Activated naive CD4-positive, alpha-beta T cell treated with anti-CD3 and anti-CD28 coated beads, Interleukin-2, amount 50 U/mL, for 24 hours (primary cell): ENCODE measurements around the gene CORO6.

Experiments used
- H3K27ac Mint-ChIP-seq: one replicate; pipeline ENCODE4 v1.8.0; 2021; ENCODE audit warnings: mild to moderate bottlenecking, mixed read lengths
- H3K27me3 Mint-ChIP-seq: one replicate; pipeline ENCODE4 v1.8.0; 2021; ENCODE audit warnings: mixed read lengths
- H3K36me3 Mint-ChIP-seq: one replicate; pipeline ENCODE4 v1.8.0; 2021; ENCODE audit warnings: mixed read lengths
- H3K4me1 Mint-ChIP-seq: one replicate; pipeline ENCODE4 v1.8.0; 2021; ENCODE audit warnings: mixed read lengths
- H3K4me3 Mint-ChIP-seq: one replicate; pipeline ENCODE4 v1.8.0; 2021; ENCODE audit warnings: mild to moderate bottlenecking, mixed read lengths
- H3K9me3 Mint-ChIP-seq: one replicate; pipeline ENCODE4 v1.8.0; 2021; ENCODE audit warnings: mixed read lengths

CORO6 gene

DNA sequence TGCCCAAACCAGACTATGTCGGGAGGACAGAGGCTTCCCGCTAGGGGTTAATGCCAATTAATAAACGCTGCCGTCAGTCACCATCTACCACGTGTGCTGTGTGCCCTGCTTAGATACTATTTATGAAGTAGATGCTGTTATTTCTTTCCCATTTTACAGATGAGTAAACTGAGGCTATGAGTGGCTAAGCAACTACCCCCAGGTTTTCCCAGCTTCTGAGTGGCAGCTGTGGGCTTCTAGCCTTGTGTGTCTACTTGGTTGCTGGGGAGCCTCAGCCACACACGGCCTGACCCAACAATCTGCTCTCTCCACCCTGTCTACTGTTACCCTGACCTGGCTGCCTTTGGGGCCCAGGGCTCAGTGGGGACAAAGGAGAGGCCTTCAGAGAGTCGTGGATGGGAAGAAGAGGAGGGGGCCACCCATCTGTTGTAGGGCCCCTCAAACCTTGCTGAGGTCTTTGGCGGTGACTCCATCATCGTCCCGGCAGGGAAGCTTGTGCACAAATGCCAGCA, 40.4 kb downstream of the CORO6 start:
- no peak overlapping the region for H3K4me3 Mint-ChIP-seq
- peaks cover 41% of the 10 kb centered on the region for H3K4me1 Mint-ChIP-seq
- peaks cover 14% of the 10 kb centered on the region for H3K36me3 Mint-ChIP-seq
- no peaks in the 10 kb centered on the region for H3K27me3 Mint-ChIP-seq
- H3K27ac Mint-ChIP-seq = no peak overlapping the region
- no peaks in the 10 kb centered on the region for H3K9me3 Mint-ChIP-seq

DNA sequence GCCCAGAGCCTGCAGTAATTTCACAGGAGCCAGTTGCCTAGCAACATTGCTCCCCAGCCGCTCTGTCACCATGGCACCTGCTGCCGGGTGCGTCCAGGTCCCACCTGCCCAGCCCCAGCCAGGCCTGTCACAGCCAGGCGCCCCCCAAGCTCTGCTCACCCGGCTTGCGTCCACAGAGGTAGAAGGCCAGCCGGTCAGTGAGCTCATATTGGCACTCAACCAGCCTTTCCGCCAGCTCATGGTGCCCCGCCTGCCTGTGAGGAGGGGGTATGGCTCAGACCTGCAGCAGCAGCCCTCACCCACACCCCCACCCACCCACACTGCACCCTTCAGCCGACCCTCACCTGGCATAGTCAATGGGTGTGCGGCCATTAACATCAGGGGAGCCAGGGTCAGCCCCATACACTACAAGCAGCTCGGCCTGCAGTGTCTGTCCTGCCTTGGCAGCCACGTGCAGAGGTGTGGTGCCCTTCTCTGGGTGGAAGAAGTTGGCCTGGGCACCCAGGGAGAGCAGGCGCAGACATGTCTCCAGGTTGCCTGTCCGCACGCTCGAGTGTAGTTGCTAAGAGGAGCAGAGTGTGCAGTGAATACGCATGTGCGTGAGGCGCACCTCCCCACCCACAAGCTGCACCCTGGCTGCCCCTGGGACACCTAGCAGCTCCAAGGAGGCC, 41.0 kb downstream of the CORO6 start:
- peaks cover 35% of the 10 kb centered on the region for H3K4me1 Mint-ChIP-seq
- H3K9me3 Mint-ChIP-seq = no peaks in the 10 kb centered on the region
- no peak overlapping the region for H3K4me3 Mint-ChIP-seq
- H3K27ac Mint-ChIP-seq = no peak overlapping the region
- H3K36me3 Mint-ChIP-seq = peaks cover 14% of the 10 kb centered on the region
- no peaks in the 10 kb centered on the region for H3K27me3 Mint-ChIP-seq

DNA sequence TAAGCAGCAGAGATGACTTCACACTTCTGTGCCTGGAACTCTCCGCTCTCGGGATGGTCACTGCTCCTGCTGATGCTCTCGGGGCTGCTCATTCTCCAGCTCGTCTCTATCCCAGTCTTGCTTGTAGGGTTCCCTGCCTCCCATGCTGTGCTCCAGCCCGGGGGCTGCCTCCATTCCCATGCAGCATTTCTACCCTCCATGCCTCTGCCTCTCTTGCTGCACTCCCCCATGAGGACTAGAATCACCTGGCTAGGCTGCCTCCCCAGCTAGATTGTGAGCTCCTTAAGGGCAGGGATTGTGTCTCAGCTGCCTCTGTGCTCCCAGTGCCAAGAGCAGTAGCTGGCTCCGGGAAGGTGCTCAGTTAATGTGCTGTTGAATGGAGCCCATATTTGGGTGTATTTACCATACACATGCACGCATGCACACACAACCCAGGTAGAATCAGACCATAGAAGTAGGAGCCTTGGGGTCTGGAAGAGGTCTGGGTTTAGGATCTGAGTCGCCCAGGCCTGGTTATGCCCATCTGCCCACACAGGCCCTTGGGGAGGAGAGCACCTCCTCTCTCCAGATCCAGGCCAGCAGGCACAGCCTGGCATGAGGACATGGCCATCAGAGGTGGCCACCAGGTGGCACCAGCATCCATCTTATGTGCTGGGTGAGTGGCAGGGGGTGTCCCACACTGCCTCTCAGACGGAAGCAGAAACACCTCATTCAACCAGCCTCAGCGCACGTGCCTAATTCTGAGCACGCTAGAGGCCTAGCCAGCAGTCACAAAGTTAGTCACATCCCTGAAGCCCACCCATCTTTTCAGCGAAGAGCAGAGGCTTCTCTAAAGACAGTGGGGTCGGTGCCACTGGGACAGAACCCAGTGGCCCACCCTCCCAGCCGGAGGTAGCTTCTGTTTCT, 42.6 kb downstream of the CORO6 start:
- Mint-ChIP-seq H3K27me3 (no peaks in the 10 kb centered on the region), H3K4me1 (peaks cover 20% of the 10 kb centered on the region), H3K9me3 (no peaks in the 10 kb centered on the region), H3K27ac (peak overlapping the region; percentile 95), H3K36me3 (peaks cover 14% of the 10 kb centered on the region), H3K4me3 (no peak overlapping the region)

DNA sequence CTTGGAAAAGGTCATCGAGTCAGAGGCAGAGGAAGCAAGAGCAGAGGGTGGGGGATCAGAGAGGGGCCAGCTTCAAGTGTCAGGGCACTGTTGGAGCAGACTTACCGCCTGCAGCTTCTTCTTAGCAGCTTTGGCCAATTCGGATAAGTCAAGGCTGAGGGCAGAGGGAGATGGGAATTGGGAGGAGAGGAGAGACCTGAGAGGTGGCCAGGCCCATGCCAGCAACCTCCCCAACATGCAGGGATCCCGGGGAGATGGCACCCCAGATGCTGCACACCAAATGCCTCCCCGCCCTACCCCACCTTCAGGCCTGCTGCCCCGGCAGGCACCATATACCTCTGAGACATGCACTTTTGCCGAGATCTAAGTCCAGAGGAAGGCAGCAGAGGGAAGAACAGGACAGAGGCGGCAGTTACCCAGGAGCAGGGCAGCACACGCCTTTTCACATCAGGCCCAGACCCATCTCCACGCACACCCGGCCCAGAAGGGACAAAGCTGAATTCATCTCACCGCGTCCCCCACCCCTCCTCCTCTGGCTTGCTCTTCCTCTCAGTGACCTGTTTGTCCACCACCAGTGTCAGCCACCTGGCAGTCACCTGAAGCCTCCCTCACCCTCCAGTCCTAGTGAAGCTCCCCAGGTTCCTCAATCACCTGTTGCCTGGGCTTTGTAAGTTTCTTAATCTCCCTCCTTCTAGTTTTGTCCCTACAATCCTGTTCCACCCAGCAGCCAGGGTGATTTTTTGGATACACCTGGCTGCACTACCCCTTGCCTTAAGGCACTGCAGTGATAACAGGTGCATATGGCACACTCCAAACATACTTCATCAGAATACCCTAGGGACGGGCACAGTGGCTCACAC, 43.9 kb downstream of the CORO6 start:
- no peaks in the 10 kb centered on the region for H3K27me3 Mint-ChIP-seq
- peaks cover 14% of the 10 kb centered on the region for H3K36me3 Mint-ChIP-seq
- no peaks in the 10 kb centered on the region for H3K9me3 Mint-ChIP-seq
- H3K27ac Mint-ChIP-seq = no peak overlapping the region
- H3K4me3 Mint-ChIP-seq = no peak overlapping the region
- peaks cover 8% of the 10 kb centered on the region for H3K4me1 Mint-ChIP-seq

DNA sequence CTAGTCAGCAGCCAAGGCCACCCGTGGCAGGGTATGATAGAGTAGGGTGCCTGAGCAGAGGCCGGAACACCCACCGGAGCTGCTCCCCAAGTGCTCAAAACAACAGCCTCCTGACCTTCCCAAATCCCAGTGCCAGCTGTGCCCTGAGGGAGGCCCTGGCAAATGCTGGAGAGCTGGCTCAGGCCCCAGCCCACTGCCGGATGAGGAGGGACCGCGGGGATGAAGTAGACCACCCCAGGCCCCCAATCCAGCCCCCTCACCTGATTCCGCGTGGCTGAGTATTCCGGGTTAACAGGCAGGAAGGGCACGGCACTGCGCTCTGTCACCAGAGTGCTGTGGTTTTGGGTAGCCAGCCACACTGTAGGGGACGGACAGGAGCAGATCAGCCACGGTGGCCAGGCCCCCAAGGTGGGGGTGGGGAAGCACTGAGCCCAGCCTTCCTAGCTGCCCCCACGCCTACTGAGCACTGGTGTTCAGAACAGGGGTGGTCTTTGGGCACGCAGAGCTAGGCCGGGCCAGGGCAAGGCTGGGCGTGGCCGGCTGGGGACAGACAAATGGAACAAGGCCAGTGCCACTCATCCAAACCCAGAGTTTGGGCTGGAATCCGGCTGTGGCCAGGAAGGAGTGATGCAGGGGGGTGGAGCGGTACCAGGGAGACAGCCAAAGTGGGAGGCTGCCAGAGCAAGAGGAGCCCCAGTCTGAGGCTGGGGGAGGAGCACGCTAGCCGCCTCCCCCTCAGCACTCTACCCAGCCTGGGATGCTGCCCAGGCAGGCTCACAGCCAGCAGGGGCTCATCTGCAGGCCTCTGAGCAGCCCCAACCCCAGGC, 45.1 kb downstream of the CORO6 start:
- Mint-ChIP-seq H3K9me3 (no peaks in the 10 kb centered on the region), H3K4me3 (no peak overlapping the region), H3K4me1 (peaks cover 8% of the 10 kb centered on the region), H3K27ac (no peak overlapping the region), H3K36me3 (peaks cover 12% of the 10 kb centered on the region), H3K27me3 (no peaks in the 10 kb centered on the region)

DNA sequence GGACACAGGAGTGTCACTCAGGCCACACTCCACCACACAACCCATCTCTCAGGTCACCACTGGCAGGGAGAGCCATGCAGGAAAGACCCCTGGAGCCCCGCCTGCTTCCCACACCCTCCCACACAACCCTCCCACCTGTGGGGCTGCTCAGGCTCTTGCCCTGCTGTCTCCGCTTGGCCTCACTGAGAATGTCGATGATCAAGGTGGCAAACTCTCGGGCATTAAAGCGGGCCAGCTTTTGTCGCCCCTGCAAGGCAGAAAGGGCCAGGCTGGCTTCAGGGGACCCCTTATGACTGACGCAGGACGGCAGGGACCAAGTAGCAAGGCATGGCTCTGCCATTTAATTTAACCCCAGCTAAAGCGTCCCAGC, 45.7 kb downstream of the CORO6 start:
- Mint-ChIP-seq H3K4me3 (no peak overlapping the region), H3K9me3 (no peaks in the 10 kb centered on the region), H3K27ac (no peak overlapping the region), H3K4me1 (peaks cover 8% of the 10 kb centered on the region), H3K36me3 (peaks cover 10% of the 10 kb centered on the region), H3K27me3 (no peaks in the 10 kb centered on the region)

DNA sequence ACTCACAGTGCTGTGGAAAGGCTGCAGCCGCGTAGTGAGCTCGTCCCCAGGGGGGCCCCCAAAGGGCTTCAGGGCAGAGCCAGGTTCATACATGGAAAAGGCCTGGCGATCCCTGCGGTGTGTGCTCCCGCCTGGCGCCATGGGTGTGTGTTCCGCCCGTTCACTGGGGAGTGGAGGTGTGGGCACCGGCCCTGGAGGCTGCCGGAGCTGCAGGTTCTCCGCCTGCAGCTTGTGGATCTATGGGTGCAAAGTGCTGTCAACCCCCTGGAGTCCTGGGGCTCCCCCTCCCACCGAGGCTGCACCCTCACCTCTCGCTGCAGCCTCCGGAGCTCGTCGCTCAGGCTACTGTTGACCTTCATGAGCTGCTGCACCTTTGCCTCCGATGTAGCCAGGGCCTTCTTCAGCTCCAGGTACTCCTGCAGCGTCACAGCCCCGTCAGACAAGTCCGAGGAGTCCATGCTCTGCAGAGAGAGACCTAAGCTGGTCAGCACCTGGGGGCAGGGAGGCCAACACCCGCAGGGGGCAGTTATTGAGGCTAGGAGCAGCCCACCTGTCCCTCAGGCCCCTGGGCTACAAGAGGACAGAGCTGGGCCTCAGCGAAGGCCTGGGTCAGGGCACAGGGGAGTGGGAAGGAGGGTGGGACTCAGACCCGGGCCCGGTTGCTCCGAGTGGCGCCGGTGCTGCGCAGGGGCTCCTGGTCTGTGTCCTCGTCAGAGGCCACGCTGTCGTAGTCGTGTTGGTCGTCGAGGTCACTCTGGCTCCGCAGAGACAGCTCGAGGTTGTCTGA, 46.3 kb downstream of the CORO6 start:
- Mint-ChIP-seq H3K9me3 (no peaks in the 10 kb centered on the region), H3K4me3 (no peak overlapping the region), H3K27ac (no peak overlapping the region), H3K36me3 (peaks cover 10% of the 10 kb centered on the region), H3K4me1 (peaks cover 8% of the 10 kb centered on the region), H3K27me3 (no peaks in the 10 kb centered on the region)

DNA sequence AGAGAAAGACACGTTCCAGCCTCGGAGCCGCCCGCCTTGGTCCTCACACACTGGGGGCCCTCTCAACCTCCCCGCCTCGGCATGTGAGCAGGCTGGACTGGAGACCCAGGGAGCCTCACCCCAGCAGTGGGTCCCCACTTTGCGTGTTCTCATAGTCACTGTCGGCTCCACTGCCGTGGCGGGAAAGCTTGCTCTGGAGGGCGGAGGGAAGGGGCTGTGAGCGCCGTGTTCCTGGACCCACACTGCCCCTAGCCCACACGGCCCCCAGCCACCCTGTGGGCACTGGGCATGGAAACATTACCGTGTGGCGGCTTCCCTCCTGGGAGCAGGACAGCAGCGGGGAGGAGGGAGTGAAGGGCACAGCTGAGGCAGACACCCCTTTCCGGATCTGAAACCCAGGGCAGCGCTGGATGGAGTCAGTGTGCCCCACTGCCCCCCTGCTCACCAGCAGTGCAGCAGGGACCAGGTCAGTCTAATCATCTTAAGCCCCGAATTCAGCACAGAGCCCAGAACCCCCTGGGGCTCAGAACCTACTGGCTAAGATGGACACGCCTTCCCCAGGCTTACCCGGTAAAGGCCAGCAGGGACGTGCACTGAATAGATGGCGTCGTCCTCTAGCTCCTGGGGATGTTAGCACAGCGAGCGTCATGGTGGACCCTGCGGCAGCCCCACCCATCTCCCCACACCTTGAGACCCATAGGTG, 47.0 kb downstream of the CORO6 start:
- Mint-ChIP-seq H3K27ac (no peak overlapping the region), H3K9me3 (no peaks in the 10 kb centered on the region), H3K4me3 (no peak overlapping the region), H3K36me3 (peaks cover 8% of the 10 kb centered on the region), H3K4me1 (peaks cover 9% of the 10 kb centered on the region), H3K27me3 (no peaks in the 10 kb centered on the region)

DNA sequence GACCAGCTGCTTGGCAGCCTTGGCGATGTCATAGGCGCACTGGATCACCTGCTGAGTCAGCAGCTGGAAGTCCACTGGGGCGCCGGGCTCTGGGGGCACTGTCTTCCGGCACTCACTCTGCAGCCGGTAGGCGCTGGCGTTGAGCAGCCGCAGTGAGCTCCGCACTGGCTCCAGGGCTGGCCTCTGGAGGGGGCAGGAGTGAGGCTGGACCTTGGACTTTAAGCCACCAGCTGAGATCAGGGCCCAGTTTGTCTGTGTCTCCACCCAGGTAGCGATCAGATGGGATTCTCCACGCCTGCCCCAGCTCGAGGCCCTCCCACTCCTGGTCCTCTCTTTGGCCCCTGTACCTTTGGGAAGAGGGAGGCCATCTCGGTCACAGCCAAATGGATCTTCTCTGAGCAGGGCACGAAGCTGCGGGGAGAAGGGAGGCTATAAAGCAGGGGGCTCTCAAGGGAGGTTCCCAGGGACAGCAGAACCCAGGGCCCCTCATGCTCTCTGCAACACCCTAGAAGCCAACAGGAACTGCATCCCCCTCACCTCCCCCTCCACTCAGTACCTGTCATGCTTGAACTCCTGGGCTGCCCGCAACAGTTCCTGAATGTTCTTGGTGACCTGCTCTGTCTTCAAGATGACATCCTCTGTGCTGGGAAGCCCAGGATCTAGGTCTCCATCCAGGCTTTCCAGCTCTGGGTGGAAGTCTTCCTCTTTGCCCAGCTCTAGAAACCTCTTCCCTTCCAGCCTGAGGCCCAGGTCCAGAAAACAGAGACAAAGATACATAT, 47.8 kb downstream of the CORO6 start:
- H3K9me3 Mint-ChIP-seq = no peaks in the 10 kb centered on the region

DNA sequence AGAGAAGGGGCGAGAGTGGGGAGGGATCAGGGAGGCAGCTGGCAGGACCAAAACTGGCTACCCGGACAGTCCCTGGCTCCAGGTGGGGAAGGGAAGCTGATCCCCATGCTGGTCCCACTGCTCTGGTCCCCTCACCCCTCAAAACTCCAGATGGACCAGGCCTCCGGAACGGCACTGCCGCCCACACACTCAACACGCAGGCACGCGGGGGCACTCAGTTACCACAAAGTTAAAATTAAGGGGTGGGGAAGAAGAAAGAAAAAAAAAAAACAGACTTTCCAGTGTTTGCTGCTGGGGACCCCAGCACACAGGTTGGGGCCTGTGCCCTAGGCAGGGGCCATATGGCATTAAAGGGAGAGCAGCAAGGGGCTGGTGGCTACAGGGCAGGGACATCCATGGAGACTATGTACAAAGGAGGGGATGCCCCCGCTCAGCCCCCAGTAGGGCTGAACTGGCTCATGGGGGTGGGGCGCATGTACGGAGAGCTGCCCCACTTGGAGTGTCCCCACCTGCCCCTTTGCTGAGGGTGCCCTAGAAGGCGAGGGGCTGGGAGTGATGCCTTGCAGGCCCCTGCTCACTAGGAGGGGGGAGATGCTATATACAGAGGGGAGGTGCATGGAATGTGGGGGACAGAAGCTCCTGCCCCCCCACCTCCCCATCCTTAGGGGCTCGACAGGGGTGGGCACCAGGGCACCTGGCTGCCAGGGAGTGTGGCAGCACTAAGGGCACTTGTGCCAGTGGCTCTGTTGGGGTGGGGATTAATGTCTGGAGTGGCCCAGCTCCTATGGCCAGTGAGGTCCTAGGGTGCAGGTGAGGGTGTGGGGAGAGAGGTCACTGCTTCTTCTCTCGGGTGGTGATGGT, 48.6 kb downstream of the CORO6 start:
- Mint-ChIP-seq H3K4me1 (peaks cover 11% of the 10 kb centered on the region), H3K9me3 (no peaks in the 10 kb centered on the region), H3K36me3 (peaks cover 4% of the 10 kb centered on the region), H3K27me3 (no peaks in the 10 kb centered on the region), H3K4me3 (no peak overlapping the region), H3K27ac (no peak overlapping the region)

More for the DNA sequence above, 47.8 kb downstream of the CORO6 start:
- Mint-ChIP-seq H3K27ac (no peak overlapping the region), H3K4me3 (no peak overlapping the region), H3K27me3 (no peaks in the 10 kb centered on the region), H3K4me1 (peaks cover 6% of the 10 kb centered on the region), H3K36me3 (peaks cover 6% of the 10 kb centered on the region)

DNA sequence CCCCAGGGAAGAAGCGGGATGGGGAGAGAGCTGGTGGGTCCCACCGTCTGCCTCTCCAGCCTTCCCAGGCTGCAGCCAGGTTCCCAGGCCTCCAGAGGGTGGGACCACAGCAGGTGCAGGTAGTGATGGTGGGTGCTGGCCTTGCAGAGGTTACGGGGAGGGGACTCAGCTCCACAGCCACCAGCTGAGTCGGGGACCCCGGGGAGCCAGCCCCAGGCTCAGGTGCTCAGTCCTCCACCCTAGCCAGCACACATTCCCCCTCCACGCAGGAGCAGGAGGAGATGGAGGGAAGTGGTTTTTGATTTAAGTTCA, 49.2 kb downstream of the CORO6 start:
- Mint-ChIP-seq H3K9me3 (no peaks in the 10 kb centered on the region), H3K27me3 (no peaks in the 10 kb centered on the region), H3K27ac (no peak overlapping the region), H3K4me3 (no peak overlapping the region), H3K4me1 (peaks cover 13% of the 10 kb centered on the region), H3K36me3 (peaks cover 4% of the 10 kb centered on the region)

DNA sequence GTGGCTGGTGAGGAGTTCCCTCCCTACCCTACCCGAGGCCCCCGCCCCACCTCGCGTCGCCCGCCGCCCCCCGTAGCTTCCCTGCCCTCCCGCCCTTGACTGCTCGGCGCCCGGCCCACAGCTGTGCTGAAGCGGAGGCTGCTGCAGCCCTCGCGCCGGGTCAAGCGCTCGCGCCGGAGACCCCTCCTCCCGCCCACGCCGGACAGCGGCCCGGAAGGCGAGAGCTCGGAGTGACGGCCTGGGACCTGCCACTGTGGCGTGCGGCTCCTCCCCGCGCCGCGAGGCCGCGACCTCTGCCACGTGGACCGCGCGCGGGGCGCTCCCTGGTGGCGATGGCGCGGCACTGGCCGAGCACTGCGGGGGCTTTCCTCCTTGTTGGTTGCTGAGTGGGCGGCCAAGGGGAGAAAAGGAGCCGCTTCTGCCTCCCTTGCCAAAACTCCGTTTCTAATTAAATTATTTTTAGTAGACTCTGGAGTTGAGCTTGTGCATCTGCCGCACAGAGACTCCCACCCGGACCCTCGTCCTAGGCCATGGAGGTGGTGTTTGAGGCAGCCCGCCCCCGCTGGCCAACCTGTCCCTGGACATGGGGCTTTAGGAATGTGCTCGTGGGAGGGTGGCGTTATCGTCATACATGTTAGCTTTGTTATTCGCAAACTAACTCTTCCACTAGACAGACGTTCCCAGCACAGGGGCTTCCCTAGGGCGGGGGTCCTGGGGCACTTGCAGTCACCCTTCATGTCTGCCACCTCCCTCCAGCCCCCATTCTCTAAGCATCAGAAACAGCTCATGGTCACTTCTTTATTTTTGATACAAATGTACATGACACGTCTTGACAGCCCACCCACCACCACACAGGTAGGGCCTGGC, 49.8 kb downstream of the CORO6 start:
- Mint-ChIP-seq H3K27me3 (no peaks in the 10 kb centered on the region), H3K4me1 (peaks cover 13% of the 10 kb centered on the region), H3K27ac (no peak overlapping the region), H3K4me3 (no peak overlapping the region), H3K36me3 (no peaks in the 10 kb centered on the region), H3K9me3 (no peaks in the 10 kb centered on the region)
